CD4-positive, alpha-beta T cell (primary cell): ENCODE measurements around the gene ATRNL1. TPM values are rescaled to one million over a fixed set of nuclear protein-coding genes. Genes with fewer than 3 reads are reported as not detected.

ENCODE experiments used
- ATAC-seq: fragments of 200-7000 bp; cut with Tn5 transposase; one replicate; pipeline ENCODE4 v1.10.0; 2022; ENCODE audit warnings: mild to moderate bottlenecking; ENCODE audit not compliant: poor library complexity
- CTCF ChIA-PET: fragments of 350-600 bp; sonication (Branson Sonifier 250); formaldehyde crosslinking; loops from one replicate; lab custom pipeline; 2021; ENCODE audit warnings: antibody characterized with exemption, inconsistent platforms; lab: Charles Lee
- POLR2A ChIA-PET: fragments of 350-600 bp; sonication (Branson Sonifier 250); formaldehyde crosslinking; loops from one replicate; lab custom pipeline; 2021; ENCODE audit warnings: antibody characterized with exemption, inconsistent platforms; lab: Charles Lee
- DNase-seq, 14 experiments: peaks; one replicate each; pipeline ENCODE4 v3.0.0-alpha.2; 2013 to 2020; ENCODE audit warnings: mixed read lengths in 2 of 14
- H3K27ac ChIP-seq, 2 donors: one replicate each; pipeline versions ENCODE4 v1.5.1 to v1.7.0; 2013; ENCODE audit warnings: low read length in 2 of 2, low read depth in 1 of 2, mild to moderate bottlenecking in 1 of 2
- H3K27me3 ChIP-seq, 2 experiments: 1 replicate in 1 of 2; 2 replicates in 1 of 2; pipeline versions ENCODE4 v1.6.1 to v1.7.0; 2013; ENCODE audit warnings: low read length in 2 of 2, control low read depth in 1 of 2, mild to moderate bottlenecking in 1 of 2, moderate library complexity in 1 of 2; ENCODE audit not compliant: insufficient read depth in 2 of 2, control insufficient read depth in 1 of 2
- H3K36me3 ChIP-seq: one replicate; pipeline ENCODE4 v1.6.1; 2013; ENCODE audit warnings: low read length, control low read depth; ENCODE audit not compliant: insufficient read depth
- H3K4me1 ChIP-seq: one replicate; pipeline ENCODE4 v1.6.1; 2013; ENCODE audit warnings: low read length, control low read depth; ENCODE audit not compliant: insufficient read depth
- H3K4me3 ChIP-seq: one replicate; pipeline ENCODE4 v1.5.1; 2013; ENCODE audit warnings: mild to moderate bottlenecking, low read length, moderate library complexity
- H3K9me3 ChIP-seq, 2 experiments: 1 replicate in 1 of 2; 2 replicates in 1 of 2; pipeline versions ENCODE4 v1.6.1 to v1.7.0; 2013; ENCODE audit warnings: low read length in 2 of 2, mild to moderate bottlenecking in 2 of 2, control low read depth in 1 of 2, moderate library complexity in 1 of 2; ENCODE audit not compliant: control insufficient read depth in 1 of 2, insufficient read depth in 1 of 2
- H3K27ac Mint-ChIP-seq: one replicate; pipeline ENCODE4 v1.8.0; 2020; ENCODE audit warnings: mixed read lengths
- H3K27me3 Mint-ChIP-seq: one replicate; pipeline ENCODE4 v1.8.0; 2021; ENCODE audit warnings: mixed read lengths
- H3K36me3 Mint-ChIP-seq: one replicate; pipeline ENCODE4 v1.8.0; 2021; ENCODE audit warnings: low read depth, mixed read lengths
- H3K4me1 Mint-ChIP-seq: one replicate; pipeline ENCODE4 v1.8.0; 2021; ENCODE audit warnings: low read depth, mixed read lengths
- H3K4me3 Mint-ChIP-seq: one replicate; pipeline ENCODE4 v1.8.0; 2020; ENCODE audit warnings: mild to moderate bottlenecking, mixed read lengths
- H3K9me3 Mint-ChIP-seq: one replicate; pipeline ENCODE4 v1.8.0; 2020; ENCODE audit warnings: mixed read lengths
- CTCF ChIP-seq: fragments of 200-600 bp; IDR thresholded peaks from one replicate; pipeline ENCODE4 v1.8.0; 2022; ENCODE audit warnings: antibody characterized with exemption, mild to moderate bottlenecking
- intact Hi-C, 2 experiments: fragments of 100-400 bp; cut with DNase I in 1 of 2; cut with micrococcal nuclease in 1 of 2; formaldehyde crosslinking; loops; one replicate each; pipeline versions ENCODE4 v1.15.1 to v1.9.0; 2023 to 2025; cut with DNase I, micrococcal nuclease
- total RNA-seq, 174 experiments: library from RNA in 2 of 174; stranded (reverse) in 2 of 174; gene quantifications; one replicate each; pipeline ENCODE4 v1.2.3 and lab custom pipeline; 2021 to 2026

Gene ATRNL1
- total RNA-seq, 2 experiments from 2014 or later, result not detected

GRCh38 chr10:115761166-115761565 lies 668.0 kb downstream of the ATRNL1 start:
- POLR2A ChIA-PET, result no interaction called here
- no peaks in the 10 kb centered on the region for H3K4me1 Mint-ChIP-seq
- no peaks in the 10 kb centered on the region for H3K27me3 ChIP-seq
- no peak overlapping the region for H3K4me3 ChIP-seq
- H3K27ac ChIP-seq, result no peak overlapping the region
- no peak overlapping the region for H3K4me3 Mint-ChIP-seq
- ATAC-seq (no peak), DNase-seq (no peak)
- no peaks in the 10 kb centered on the region for H3K27me3 Mint-ChIP-seq
- peaks cover 12% of the 10 kb centered on the region for H3K9me3 Mint-ChIP-seq
- intact Hi-C loops, result no loop called here
- no peaks in the 10 kb centered on the region for H3K36me3 Mint-ChIP-seq
- no peak for TF ChIP-seq CTCF
- no peaks in the 10 kb centered on the region for H3K36me3 ChIP-seq
- no peaks in the 10 kb centered on the region for H3K4me1 ChIP-seq
- peaks cover 0 to 4% of the 10 kb centered on the region in 2 experiments for H3K9me3 ChIP-seq
- H3K27ac Mint-ChIP-seq, result no peak overlapping the region
- CTCF ChIA-PET, result no interaction called here

GRCh38 chr10:115762029-115762428 lies 668.9 kb downstream of the ATRNL1 start:
- no peak overlapping the region for H3K27ac Mint-ChIP-seq
- no peak for TF ChIP-seq CTCF
- intact Hi-C loops, result no loop called here
- POLR2A ChIA-PET, result no interaction called here
- Histone ChIP-seq H3K27ac (no peak overlapping the region), H3K4me3 (no peak overlapping the region), H3K4me1 (no peaks in the 10 kb centered on the region), H3K27me3 (no peaks in the 10 kb centered on the region), H3K36me3 (no peaks in the 10 kb centered on the region), H3K9me3 (peaks cover 0 to 4% of the 10 kb centered on the region in 2 experiments)
- no peaks in the 10 kb centered on the region for H3K4me1 Mint-ChIP-seq
- no peaks in the 10 kb centered on the region for H3K27me3 Mint-ChIP-seq
- CTCF ChIA-PET, result no interaction called here
- peaks cover 9% of the 10 kb centered on the region for H3K9me3 Mint-ChIP-seq
- no peak for ATAC-seq
- no peak overlapping the region for H3K4me3 Mint-ChIP-seq
- no peaks in the 10 kb centered on the region for H3K36me3 Mint-ChIP-seq
- no peak for DNase-seq

DNA sequence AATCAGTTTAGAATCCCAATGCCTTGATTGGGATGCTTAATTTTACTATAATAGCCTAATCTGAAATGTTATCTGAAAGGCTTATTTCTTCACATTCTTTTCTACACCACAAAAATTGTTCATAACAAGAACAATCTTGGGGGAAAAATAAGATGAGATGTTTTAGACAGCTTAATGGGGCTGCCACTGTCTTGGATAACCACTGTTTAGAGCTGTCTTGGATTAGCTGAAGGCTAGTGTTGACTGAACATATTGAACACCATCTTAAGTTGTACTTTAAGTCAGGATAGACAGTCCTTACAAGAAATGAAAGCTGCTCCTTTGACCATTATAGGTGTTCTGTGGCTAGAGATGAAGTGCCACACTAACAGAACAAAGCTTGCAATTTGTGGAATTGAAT lies 678.6 kb downstream of the ATRNL1 start:
- DNase-seq (no peak), ATAC-seq (no peak)
- no peaks in the 10 kb centered on the region for H3K36me3 Mint-ChIP-seq
- H3K4me3 ChIP-seq, result no peak overlapping the region
- H3K27ac ChIP-seq, result no peak overlapping the region
- no peaks in the 10 kb centered on the region for H3K27me3 ChIP-seq
- peaks cover 0 to 4% of the 10 kb centered on the region in 2 experiments for H3K9me3 ChIP-seq
- H3K27ac Mint-ChIP-seq, result no peak overlapping the region
- no peaks in the 10 kb centered on the region for H3K4me1 ChIP-seq
- CTCF ChIA-PET, result no interaction called here
- H3K36me3 ChIP-seq, result no peaks in the 10 kb centered on the region
- no peak overlapping the region for H3K4me3 Mint-ChIP-seq
- POLR2A ChIA-PET, result no interaction called here
- no peaks in the 10 kb centered on the region for H3K9me3 Mint-ChIP-seq
- no peaks in the 10 kb centered on the region for H3K4me1 Mint-ChIP-seq
- TF ChIP-seq CTCF, result no peak
- no peaks in the 10 kb centered on the region for H3K27me3 Mint-ChIP-seq
- intact Hi-C loops, result no loop called here
